HepG2 (cell line): Measurements from ENCODE around the gene ERMARD. TPM values are rescaled to one million over a fixed set of nuclear protein-coding genes. Genes with fewer than 3 reads are reported as not detected.
A peak's percentile ranks its signal among the peaks of the same experiment; 100 is the strongest.

Source experiments
- HDAC6 ChIP-seq: fragments of 200-600 bp; sonication (generic); IDR thresholded peaks from 2 replicates; pipeline ENCODE4 v1.7.0; 2017; ENCODE audit warnings: mild to moderate bottlenecking, antibody characterized with exemption, low read length, low read depth
- HNRNPLL ChIP-seq: fragments of 200-400 bp; formaldehyde crosslinking; IDR thresholded peaks from 2 replicates; pipeline ENCODE4 v1.6.1; 2017; ENCODE audit warnings: mild to moderate bottlenecking, low read depth, low read length; ENCODE audit not compliant: poor library complexity, severe bottlenecking
- KDM1A ChIP-seq: IDR thresholded peaks from 2 replicates; pipeline ENCODE4 v1.6.1; 2016; ENCODE audit warnings: missing compliant biosample characterization
- KDM6A ChIP-seq: IDR thresholded peaks from 2 replicates; pipeline ENCODE4 v1.6.1; 2016; ENCODE audit warnings: low read depth
- KLF16 ChIP-seq, 2 experiments: sonication (generic) in 1 of 2; formaldehyde crosslinking in 1 of 2; IDR thresholded peaks; 2 replicates each; pipeline versions ENCODE4 v1.6.1 to v1.8.0; 2016 to 2023; ENCODE audit warnings: missing genetic modification reagents in 2 of 2, missing compliant biosample characterization in 1 of 2
- MED8 ChIP-seq: sonication (generic); formaldehyde crosslinking; IDR thresholded peaks from 2 replicates; pipeline ENCODE4 v1.8.1; 2023; ENCODE audit warnings: mild to moderate bottlenecking, missing genetic modification reagents; ENCODE audit not compliant: insufficient replicate concordance
- SMYD3 ChIP-seq: sonication (generic); formaldehyde crosslinking; IDR thresholded peaks from 2 replicates; pipeline ENCODE4 v1.8.1; 2023; ENCODE audit warnings: mild to moderate bottlenecking, missing genetic modification reagents
- ZNF614 ChIP-seq: IDR thresholded peaks from 2 replicates; pipeline ENCODE4 v1.6.1; 2018; ENCODE audit warnings: missing biosample characterization, missing genetic modification reagents, inconsistent platforms, borderline replicate concordance
- ZNF746 ChIP-seq: sonication (generic); formaldehyde crosslinking; IDR thresholded peaks from 2 replicates; pipeline ENCODE4 v1.8.0; 2022; ENCODE audit warnings: mild to moderate bottlenecking, missing genetic modification reagents
- polyA plus RNA-seq, 8 experiments: library from polyadenylated mRNA; depleted of rRNA in 3 of 8; stranded (reverse) in 7 of 8; unstranded in 1 of 8; fragments of >200 nt; fragmentation: Illumina TruSeq in 4 of 8; extraction: Trizol in 4 of 8; gene quantifications; 2 replicates each; pipeline versions ENCODE4 v1.2.1 to v1.2.3, GENCODE V29; 2011 to 2016; ENCODE audit warnings: low read depth in 4 of 8, missing spikeins in 1 of 8, mixed read lengths in 1 of 8; ENCODE audit not compliant: insufficient read depth in 1 of 8
- total RNA-seq, 5 experiments: library from RNA; depleted of rRNA; stranded (reverse); fragments of >200 nt; fragmentation: Illumina TruSeq; extraction: Trizol; gene quantifications; 2 replicates each; pipeline ENCODE4 v1.2.3, GENCODE V29; 2016; ENCODE audit warnings: low read depth in 1 of 5
- TF ChIP-seq, protein P1 (sequence below): IDR thresholded peaks from 2 replicates; pipeline ENCODE4 v1.4.0; 2020; ENCODE audit warnings: mild to moderate bottlenecking, missing genetic modification reagents
- TF ChIP-seq, protein P2 (sequence below): sonication (generic); formaldehyde crosslinking; IDR thresholded peaks from 2 replicates; pipeline ENCODE4 v1.8.0; 2022; ENCODE audit warnings: mild to moderate bottlenecking, missing genetic modification reagents, moderate library complexity
- TF ChIP-seq, protein P3 (sequence below): sonication (generic); formaldehyde crosslinking; IDR thresholded peaks from 2 replicates; pipeline ENCODE4 v1.4.0; 2020; ENCODE audit warnings: missing genetic modification reagents
- TF ChIP-seq, protein P4 (sequence below): sonication (generic); formaldehyde crosslinking; IDR thresholded peaks from 2 replicates; pipeline ENCODE4 v1.5.1; 2020; ENCODE audit warnings: mild to moderate bottlenecking, missing genetic modification reagents, borderline replicate concordance
- TF ChIP-seq, protein P5 (sequence below): sonication (generic); formaldehyde crosslinking; IDR thresholded peaks from 2 replicates; pipeline ENCODE4 v1.8.1; 2023; ENCODE audit warnings: mild to moderate bottlenecking, missing genetic modification reagents, borderline replicate concordance

The ERMARD gene
- total and polyA plus RNA-seq, 2 of the 13 experiments (the other 11 are each of a cell fraction or from before 2014, with no cell fraction given) = 8.8 to 10.7 TPM

DNA sequence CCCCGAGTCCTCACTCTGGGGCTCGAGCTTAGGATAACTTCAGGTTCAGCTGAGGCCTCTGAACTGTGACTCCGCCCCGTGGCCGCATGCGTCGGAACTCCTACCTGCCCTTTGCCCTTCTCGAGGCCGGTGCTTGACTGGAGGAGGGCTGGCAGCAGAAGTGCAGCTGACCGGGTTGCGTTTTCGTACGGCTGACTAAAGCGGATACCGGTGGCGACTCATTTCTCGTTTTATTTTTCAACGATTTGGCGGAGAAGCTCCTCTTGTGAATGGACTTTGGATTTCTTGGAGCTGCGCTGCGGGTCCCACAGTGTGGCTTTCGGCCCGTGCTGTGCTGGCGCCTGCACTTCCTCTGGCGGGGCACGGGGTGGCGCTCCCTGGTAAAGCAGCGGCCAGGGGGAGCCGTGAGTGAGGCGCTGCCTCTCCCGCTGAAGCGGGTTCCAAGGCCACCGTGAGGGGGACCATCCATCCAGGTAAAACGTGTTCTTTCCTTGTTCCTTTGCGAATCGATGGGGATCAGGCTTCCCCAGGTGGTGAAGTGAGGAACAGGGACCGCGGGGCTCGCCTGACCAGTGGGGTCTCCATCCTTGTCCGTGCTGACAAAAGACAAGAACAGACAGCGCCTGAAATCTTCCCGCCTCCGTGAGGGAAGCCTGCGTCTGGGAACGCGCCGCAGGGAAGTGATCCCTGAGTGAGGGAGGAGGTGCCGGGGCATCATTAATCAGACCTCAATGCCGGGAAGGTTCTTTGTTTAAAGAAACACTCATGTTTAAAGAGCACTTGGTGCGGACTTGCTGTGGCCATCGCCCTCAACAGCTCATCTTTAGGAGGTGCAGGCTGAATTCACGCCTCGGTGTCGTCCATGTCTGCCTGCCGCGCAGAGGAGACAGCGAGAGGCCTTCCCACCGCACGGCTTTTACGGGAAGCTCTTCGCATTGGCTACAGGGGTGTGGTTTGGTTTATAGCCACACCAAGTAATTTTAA lies 38.8 kb downstream of the ERMARD start (continued):
- TF ChIP-seq, protein P1, sequence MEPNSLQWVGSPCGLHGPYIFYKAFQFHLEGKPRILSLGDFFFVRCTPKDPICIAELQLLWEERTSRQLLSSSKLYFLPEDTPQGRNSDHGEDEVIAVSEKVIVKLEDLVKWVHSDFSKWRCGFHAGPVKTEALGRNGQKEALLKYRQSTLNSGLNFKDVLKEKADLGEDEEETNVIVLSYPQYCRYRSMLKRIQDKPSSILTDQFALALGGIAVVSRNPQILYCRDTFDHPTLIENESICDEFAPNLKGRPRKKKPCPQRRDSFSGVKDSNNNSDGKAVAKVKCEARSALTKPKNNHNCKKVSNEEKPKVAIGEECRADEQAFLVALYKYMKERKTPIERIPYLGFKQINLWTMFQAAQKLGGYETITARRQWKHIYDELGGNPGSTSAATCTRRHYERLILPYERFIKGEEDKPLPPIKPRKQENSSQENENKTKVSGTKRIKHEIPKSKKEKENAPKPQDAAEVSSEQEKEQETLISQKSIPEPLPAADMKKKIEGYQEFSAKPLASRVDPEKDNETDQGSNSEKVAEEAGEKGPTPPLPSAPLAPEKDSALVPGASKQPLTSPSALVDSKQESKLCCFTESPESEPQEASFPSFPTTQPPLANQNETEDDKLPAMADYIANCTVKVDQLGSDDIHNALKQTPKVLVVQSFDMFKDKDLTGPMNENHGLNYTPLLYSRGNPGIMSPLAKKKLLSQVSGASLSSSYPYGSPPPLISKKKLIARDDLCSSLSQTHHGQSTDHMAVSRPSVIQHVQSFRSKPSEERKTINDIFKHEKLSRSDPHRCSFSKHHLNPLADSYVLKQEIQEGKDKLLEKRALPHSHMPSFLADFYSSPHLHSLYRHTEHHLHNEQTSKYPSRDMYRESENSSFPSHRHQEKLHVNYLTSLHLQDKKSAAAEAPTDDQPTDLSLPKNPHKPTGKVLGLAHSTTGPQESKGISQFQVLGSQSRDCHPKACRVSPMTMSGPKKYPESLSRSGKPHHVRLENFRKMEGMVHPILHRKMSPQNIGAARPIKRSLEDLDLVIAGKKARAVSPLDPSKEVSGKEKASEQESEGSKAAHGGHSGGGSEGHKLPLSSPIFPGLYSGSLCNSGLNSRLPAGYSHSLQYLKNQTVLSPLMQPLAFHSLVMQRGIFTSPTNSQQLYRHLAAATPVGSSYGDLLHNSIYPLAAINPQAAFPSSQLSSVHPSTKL (CRISPR knock-in tag) = peak; percentile 46
- no peak for TF ChIP-seq KDM1A (CRISPR knock-in tag)
- peak in 1 of 2 experiments; percentile 32; a peak in 1 of 4 replicates for TF ChIP-seq KLF16 (CRISPR knock-in tag; IDR thresholded peaks at IDR 0.05)
- TF ChIP-seq HNRNPLL = peak; percentile 77
- TF ChIP-seq, protein P2, sequence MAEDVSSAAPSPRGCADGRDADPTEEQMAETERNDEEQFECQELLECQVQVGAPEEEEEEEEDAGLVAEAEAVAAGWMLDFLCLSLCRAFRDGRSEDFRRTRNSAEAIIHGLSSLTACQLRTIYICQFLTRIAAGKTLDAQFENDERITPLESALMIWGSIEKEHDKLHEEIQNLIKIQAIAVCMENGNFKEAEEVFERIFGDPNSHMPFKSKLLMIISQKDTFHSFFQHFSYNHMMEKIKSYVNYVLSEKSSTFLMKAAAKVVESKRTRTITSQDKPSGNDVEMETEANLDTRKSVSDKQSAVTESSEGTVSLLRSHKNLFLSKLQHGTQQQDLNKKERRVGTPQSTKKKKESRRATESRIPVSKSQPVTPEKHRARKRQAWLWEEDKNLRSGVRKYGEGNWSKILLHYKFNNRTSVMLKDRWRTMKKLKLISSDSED (CRISPR knock-in tag) = no peak
- TF ChIP-seq, protein P3, sequence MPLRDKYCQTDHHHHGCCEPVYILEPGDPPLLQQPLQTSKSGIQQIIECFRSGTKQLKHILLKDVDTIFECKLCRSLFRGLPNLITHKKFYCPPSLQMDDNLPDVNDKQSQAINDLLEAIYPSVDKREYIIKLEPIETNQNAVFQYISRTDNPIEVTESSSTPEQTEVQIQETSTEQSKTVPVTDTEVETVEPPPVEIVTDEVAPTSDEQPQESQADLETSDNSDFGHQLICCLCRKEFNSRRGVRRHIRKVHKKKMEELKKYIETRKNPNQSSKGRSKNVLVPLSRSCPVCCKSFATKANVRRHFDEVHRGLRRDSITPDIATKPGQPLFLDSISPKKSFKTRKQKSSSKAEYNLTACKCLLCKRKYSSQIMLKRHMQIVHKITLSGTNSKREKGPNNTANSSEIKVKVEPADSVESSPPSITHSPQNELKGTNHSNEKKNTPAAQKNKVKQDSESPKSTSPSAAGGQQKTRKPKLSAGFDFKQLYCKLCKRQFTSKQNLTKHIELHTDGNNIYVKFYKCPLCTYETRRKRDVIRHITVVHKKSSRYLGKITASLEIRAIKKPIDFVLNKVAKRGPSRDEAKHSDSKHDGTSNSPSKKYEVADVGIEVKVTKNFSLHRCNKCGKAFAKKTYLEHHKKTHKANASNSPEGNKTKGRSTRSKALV (CRISPR knock-in tag) = peak; percentile 84
- no peak for TF ChIP-seq HDAC6
- TF ChIP-seq, protein P4, sequence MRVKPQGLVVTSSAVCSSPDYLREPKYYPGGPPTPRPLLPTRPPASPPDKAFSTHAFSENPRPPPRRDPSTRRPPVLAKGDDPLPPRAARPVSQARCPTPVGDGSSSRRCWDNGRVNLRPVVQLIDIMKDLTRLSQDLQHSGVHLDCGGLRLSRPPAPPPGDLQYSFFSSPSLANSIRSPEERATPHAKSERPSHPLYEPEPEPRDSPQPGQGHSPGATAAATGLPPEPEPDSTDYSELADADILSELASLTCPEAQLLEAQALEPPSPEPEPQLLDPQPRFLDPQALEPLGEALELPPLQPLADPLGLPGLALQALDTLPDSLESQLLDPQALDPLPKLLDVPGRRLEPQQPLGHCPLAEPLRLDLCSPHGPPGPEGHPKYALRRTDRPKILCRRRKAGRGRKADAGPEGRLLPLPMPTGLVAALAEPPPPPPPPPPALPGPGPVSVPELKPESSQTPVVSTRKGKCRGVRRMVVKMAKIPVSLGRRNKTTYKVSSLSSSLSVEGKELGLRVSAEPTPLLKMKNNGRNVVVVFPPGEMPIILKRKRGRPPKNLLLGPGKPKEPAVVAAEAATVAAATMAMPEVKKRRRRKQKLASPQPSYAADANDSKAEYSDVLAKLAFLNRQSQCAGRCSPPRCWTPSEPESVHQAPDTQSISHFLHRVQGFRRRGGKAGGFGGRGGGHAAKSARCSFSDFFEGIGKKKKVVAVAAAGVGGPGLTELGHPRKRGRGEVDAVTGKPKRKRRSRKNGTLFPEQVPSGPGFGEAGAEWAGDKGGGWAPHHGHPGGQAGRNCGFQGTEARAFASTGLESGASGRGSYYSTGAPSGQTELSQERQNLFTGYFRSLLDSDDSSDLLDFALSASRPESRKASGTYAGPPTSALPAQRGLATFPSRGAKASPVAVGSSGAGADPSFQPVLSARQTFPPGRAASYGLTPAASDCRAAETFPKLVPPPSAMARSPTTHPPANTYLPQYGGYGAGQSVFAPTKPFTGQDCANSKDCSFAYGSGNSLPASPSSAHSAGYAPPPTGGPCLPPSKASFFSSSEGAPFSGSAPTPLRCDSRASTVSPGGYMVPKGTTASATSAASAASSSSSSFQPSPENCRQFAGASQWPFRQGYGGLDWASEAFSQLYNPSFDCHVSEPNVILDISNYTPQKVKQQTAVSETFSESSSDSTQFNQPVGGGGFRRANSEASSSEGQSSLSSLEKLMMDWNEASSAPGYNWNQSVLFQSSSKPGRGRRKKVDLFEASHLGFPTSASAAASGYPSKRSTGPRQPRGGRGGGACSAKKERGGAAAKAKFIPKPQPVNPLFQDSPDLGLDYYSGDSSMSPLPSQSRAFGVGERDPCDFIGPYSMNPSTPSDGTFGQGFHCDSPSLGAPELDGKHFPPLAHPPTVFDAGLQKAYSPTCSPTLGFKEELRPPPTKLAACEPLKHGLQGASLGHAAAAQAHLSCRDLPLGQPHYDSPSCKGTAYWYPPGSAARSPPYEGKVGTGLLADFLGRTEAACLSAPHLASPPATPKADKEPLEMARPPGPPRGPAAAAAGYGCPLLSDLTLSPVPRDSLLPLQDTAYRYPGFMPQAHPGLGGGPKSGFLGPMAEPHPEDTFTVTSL (CRISPR knock-in tag) = peak; percentile 34; the same call in 1 of the 2 replicates
- peak; percentile 91 for TF ChIP-seq MED8 (CRISPR knock-in tag)
- peak; percentile 59; the same call in 1 of the 2 replicates for TF ChIP-seq ZNF746 (CRISPR knock-in tag)
- TF ChIP-seq SMYD3 (CRISPR knock-in tag) = peak; percentile 24; the same call in 1 of the 2 replicates
- peak; percentile 48; the same call in 1 of the 2 replicates for TF ChIP-seq KDM6A (CRISPR knock-in tag)
- peak; percentile 72 for TF ChIP-seq ZNF614 (CRISPR knock-in tag)
- TF ChIP-seq, protein P5, sequence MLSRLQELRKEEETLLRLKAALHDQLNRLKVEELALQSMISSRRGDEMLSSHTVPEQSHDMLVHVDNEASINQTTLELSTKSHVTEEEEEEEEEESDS = no peak
